Mucosa of descending colon (tissue), 3 donors: Measurements from ENCODE around the gene ESRP2. TPM values are rescaled to one million over a fixed set of nuclear protein-coding genes. Genes with fewer than 3 reads are reported as not detected.

Source experiments
- ATAC-seq: fragments of 200-7000 bp; cut with Tn5 transposase; one replicate; pipeline ENCODE4 v1.9.1; 2020; ENCODE audit warnings: mild to moderate bottlenecking, moderate library complexity
- DNase-seq, 3 donors: peaks; one replicate each; pipeline ENCODE4 v3.0.0-alpha.2; 2020
- H3K36me3 ChIP-seq: fragments of 200-600 bp; one replicate; pipeline ENCODE4 v1.8.0; 2021; ENCODE audit warnings: low read depth, mild to moderate bottlenecking
- H3K4me1 ChIP-seq: fragments of 200-600 bp; one replicate; pipeline ENCODE4 v1.8.0; 2021; ENCODE audit warnings: low read depth, mild to moderate bottlenecking
- H3K4me3 ChIP-seq: fragments of 200-600 bp; one replicate; pipeline ENCODE4 v1.8.0; 2021; ENCODE audit warnings: mild to moderate bottlenecking
- H3K9me3 ChIP-seq: fragments of 200-600 bp; one replicate; pipeline ENCODE4 v1.8.0; 2021; ENCODE audit warnings: mild to moderate bottlenecking
- CTCF ChIP-seq: fragments of 200-600 bp; IDR thresholded peaks from one replicate; pipeline ENCODE4 v1.8.0; 2022; ENCODE audit warnings: antibody characterized with exemption, mild to moderate bottlenecking
- intact Hi-C, 2 donors: fragments of 100-400 bp; cut with DNase I in 1 of 2; cut with micrococcal nuclease in 1 of 2; formaldehyde crosslinking; loops; one replicate each; pipeline versions ENCODE4 v1.11.0 to v1.11.1; 2022; cut with DNase I, micrococcal nuclease
- total RNA-seq, 3 donors: library from RNA; stranded (reverse); fragmentation: NEBNext Ultra II Directional in 2 of 3; extraction: Animal tissue kit (Norgen Biotek cat#: 25700) in 2 of 3; gene quantifications; one replicate each; pipeline versions ENCODE4 v1.2.1 to v1.2.4, GENCODE V29; 2021 to 2023
- donor health status: DM: no; HTN: no; CAD: no; lungs with moderate emphysema.
- donor health status: DM: no; HTN: no; CAD: no.
- donor health status: DM: no; HTN: yes; CAD: no.

Gene ESRP2
- total RNA-seq, 3 donors from 2014 or later = 46.6 to 125 (median 94.5) TPM

DNA sequence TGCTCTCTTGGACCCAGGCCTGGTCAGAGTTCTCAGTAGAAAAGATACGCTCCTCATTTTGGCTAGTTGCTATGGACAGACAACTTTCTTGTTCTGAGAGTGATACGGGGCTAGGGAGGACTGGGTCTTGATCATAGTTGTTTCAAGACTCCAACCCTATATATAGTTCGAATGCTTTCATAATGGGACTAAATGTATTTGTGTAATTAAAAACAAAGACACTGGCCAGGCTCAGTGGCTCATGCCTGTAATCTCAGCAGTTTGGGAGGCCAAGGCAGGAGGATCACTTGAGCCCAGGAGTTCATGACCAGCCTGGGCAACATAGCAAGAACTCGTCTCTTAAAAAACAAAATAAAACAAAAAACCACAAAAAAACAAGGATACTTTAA lies 46.1 kb upstream of the ESRP2 start:
- no peak for TF ChIP-seq CTCF
- no peaks in the 10 kb centered on the region for H3K36me3 ChIP-seq
- no peak overlapping the region for H3K4me3 ChIP-seq
- H3K9me3 ChIP-seq = no peaks in the 10 kb centered on the region
- DNase-seq (no peak), ATAC-seq (no peak)
- intact Hi-C loops = no loop called here
- peaks cover 10% of the 10 kb centered on the region for H3K4me1 ChIP-seq

- no peak for TF ChIP-seq CTCF
- Histone ChIP-seq H3K9me3 (no peaks in the 10 kb centered on the region), H3K4me3 (no peak overlapping the region), H3K36me3 (no peaks in the 10 kb centered on the region), H3K4me1 (peaks cover 8% of the 10 kb centered on the region)
- intact Hi-C loops = no loop called here
- ATAC-seq (no peak), DNase-seq (no peak)
These were observed 45.6 kb upstream of the ESRP2 start for GRCh38 chr16:68281368-68282063.

DNA sequence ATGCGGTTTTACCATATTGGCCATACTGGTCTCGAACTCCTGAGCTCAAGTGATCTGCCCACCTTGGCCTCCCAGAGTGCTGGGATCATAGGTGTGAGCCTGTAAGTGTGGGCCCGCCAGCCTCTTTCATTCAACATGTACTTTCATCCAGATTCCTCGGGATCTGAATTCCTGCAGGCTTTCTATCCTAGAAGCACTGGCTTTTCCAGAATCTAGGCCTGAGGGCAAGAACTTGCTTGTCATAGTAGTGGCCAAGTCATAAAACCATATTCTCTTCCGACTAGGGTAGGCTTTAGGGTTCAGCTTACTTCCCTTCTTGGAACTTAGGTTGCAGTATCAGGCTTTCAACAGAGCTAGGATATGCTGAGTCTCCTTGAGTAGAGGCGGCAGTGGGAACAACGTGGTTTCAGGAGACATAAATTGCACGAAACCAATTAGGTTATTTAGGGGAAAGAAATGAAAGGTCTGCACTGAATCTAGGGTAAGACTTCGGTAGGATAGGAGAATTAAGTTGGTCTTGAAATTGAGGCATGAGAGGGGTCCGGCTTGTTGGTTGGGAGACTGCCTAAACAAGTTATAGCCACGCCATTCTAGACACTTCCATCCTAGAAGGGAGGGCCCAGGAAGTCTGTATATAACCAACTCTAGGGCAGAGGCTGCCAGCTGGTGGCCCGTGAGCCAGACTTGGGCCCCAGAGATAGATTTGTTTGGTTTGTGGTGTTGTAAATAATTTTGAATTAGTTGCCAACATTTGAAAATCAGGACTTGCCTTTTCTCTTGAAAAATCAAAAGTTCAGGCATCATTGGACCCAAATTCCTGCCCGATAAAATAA lies 44.0 kb upstream of the ESRP2 start:
- Histone ChIP-seq H3K4me3 (no peak overlapping the region), H3K9me3 (no peaks in the 10 kb centered on the region), H3K36me3 (no peaks in the 10 kb centered on the region), H3K4me1 (peaks cover 8% of the 10 kb centered on the region)
- no peak for TF ChIP-seq CTCF
- ATAC-seq (peak; percentile 44), DNase-seq (peak in 1 of 3 donors; percentile 50)
- intact Hi-C loops = no loop called here

GRCh38 chr16:68276223-68276622 lies 40.3 kb upstream of the ESRP2 start:
- DNase-seq (no peak), ATAC-seq (no peak)
- Histone ChIP-seq H3K4me1 (peaks cover 21% of the 10 kb centered on the region), H3K9me3 (no peaks in the 10 kb centered on the region), H3K4me3 (no peak overlapping the region), H3K36me3 (no peaks in the 10 kb centered on the region)
- intact Hi-C loops = no loop called here
- TF ChIP-seq CTCF = no peak

GRCh38 chr16:68275611-68276191 lies 39.8 kb upstream of the ESRP2 start:
- no peaks in the 10 kb centered on the region for H3K9me3 ChIP-seq
- H3K36me3 ChIP-seq = no peaks in the 10 kb centered on the region
- H3K4me1 ChIP-seq = peaks cover 17% of the 10 kb centered on the region
- no peak for TF ChIP-seq CTCF
- no peak overlapping the region for H3K4me3 ChIP-seq
- intact Hi-C loops = no loop called here
- DNase-seq (no peak), ATAC-seq (peak; percentile 53)
